ENCODE measurements around the gene TMEM171.

Gene TMEM171, protein sequence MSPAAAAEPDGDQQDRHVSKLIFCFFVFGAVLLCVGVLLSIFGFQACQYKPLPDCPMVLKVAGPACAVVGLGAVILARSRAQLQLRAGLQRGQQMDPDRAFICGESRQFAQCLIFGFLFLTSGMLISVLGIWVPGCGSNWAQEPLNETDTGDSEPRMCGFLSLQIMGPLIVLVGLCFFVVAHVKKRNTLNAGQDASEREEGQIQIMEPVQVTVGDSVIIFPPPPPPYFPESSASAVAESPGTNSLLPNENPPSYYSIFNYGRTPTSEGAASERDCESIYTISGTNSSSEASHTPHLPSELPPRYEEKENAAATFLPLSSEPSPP

DNA sequence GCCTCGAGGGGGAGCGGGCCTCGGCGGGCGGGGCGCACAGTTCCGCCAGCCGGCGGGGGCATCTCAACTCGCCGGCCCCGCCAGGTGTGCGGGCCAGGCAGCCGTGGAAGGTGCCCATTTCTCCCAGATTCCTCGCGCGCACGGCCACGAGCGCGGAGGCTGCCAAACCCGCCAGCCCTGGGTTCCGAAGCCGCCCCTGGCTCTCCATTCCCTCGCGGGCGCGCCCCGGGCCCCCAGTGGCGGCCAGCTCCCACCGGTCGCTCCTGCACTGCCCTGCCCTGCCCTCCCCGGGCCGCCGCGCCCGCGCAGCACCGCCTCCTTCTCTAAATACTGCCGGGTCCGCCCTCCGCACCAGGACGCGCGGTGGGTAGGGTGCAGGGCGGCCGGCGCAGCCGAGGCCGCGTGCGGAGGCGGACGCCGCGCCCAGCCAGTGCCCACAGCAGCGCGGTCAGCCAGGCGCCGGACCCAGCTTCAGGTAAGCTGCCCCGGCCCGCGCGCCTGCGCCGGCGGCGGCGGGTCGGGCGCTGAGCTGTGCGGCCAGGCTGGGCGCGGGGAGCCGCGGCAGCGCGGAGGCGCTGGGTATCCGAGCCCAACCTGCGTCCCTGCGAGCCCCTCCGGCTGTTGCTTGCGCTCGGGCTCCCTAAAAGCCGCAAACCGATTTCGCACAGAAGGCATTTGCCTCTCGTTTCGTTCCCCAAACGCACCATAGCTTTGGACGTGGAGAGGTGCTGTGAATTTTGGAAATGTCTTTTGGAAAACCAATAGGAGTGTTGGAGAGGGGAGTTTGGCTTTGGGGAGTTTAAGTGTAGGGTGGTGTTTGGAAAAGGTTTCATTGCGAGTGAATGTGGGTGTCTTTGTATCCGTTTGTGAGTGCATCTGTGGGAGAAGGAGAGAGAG lies at the start of gene TMEM171:
TMEM171 (plus strand) TSS at position 354 of the 897 bp plus-strand sequence. CDS start 2,799 bp downstream, outside the sequence.
- no peak for DNase-seq (ENCODE audit: low spot score)

DNA sequence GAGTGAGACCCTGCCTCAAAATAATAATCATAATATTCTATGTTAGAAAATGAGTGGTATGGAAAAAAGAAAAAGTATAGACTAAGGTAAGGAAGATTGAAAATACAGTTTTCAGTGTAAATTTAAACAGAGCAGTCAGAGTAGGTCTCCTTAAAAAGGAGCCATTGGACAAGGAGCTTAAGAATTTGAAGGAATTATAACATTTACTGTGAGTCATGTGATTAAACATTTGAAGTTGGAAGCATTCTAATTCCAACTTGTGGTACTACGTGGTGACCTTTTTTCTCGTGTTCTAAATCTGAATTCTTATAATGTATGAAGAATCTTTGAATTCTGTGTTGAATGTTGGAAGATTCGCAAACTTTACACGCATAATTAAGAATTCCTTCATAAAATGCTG lies 39.3 kb upstream of the TMEM171 start:
- no peak for DNase-seq (ENCODE audit: low spot score)

DNA sequence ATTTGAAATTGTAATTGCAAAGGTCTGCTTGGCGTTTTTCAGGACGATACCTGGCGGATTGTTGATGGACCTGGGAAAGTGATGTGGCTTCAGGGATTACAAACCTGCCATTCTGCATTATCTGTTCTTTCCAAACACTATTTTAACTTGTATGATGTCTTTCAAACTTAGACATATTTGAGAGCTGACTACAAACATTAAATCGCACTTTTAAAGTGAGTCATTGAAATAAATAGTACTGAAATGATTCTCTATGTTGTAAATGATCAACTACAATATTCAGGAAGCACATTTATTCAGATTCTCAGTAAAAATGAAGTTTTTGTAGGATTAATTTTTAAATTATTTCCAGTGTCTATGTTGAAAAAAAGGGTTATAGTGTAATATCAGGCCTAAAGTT lies 32.3 kb upstream of the TMEM171 start:
- DNase-seq (ENCODE audit: low spot score): no peak

DNA sequence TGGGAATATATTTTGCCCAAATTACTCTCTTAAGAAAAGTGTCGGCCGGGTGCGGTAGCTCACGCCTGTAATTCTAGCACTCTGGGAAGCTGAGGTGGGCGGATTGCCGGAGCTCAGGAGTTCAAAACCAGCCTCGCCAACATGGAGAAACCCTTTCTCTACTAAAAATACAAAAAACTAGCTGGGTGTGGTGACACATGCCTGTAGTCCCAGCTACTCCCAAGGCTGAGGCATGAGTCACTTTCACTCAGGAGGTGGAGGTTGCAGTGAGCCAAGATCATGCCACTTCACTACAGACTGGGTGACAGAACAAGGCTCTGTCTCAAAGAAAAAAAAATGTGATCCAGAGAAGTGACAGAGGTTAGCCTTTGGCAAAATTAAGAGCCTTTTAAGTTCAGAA lies 26.4 kb upstream of the TMEM171 start:
- DNase-seq (ENCODE audit: low spot score): no peak

DNA sequence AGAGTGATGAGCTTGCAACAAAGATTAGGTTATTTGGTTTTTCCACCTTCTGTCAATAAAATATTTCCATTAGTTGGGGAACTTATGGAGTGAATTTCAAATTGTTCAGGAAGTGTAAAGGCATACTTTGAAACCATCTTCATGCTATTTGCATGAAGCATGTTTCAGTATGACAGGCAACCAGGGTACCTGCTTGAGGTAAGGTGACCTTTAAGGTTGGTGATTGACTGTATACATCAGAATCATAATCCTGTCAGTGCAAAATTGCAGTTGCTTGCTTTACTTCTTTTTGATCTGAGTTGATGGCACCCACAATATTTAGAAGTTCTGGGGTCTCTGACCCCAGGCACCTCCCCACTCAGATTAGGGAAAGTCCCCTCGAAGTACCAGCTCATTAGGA lies 26.0 kb upstream of the TMEM171 start:
- DNase-seq (ENCODE audit: low spot score): no peak

DNA sequence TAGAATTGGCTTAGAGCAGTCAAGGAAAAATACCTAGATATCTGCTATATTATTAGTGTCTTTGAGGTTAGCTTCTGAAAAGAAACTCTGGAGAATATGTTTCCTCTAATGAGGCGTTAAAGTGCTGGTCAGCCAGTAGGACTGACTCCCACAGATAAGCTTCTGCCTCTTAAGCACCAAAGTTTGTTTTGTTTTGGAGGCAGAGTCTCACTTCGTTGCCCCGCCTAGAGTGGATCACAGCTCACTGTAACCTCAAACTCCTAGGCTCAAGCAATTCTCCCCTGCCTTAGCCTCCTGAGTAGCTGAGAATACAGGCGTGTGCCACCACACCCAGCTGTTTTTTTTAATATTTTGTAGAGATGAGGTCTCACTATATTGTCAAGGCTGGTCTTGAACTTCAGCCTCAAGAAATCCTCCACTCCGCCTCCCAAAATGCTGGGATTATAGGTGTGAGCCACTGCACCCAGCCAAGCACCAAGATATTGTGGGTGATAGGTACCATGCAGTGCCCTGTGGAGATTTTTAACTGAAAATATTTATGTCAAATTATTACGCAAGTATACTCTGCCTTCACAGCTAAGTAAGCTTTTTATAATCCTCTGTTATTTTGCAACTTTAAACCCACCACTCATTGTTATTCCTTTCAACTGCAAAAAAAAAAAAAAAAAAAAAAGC lies 24.7 kb upstream of the TMEM171 start:
- no peak for DNase-seq (ENCODE audit: low spot score)

DNA sequence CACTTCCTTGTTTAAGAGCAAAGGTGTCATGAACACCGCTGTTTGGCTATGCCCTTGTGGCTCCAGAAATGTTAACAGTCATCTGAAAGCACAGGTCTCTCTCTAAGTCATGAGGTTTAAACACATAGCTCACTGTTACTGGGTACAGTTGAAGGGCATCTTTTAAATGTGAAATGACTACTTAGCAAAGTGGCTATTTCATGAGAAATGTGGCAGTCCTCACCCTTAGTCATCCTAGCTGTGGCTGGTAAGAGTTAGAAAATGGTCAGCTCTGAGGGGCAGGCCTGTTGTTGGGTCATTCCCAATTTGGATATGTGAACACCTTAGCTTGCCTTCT lies 24.2 kb upstream of the TMEM171 start:
- no peak for DNase-seq (ENCODE audit: low spot score)

DNA sequence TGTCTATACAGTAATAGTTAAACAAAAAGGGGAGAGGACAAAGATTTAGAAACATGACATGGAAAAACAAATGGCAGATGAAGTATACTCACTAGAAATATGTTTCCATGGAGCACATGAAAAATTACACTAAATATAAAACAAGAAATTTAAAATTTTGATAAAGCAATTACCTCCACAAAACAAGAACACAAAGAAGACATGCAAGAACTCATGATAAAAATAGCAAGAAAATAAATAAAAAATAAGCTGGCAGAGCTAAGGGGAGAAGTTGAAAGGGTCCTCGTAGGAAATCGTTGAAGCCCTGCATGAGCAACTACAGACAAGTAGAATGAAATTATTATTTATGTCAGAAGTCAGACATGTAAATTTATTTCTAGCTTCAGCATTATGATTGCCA lies 22.6 kb upstream of the TMEM171 start:
- no peak for DNase-seq (ENCODE audit: low spot score)

DNA sequence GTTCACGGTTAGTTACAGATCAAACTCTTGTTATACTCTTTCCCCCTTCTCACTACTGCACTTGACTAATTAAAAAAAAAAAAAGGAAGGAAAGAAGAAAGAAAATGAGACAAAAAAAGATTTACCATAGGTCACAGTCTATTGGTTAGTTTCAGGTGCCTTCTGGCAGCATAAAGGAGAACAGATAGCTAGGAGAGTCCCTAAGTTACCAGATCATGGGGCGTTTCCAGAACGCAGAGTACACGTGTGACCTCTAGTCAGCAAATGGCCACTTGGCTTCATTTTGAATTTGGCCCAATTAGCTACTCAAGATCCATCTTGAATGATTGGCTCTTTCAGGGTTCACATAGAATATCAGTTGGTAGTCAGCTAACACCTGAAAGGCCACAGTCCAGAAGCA lies 20.3 kb upstream of the TMEM171 start:
- DNase-seq (ENCODE audit: low spot score): no peak

DNA sequence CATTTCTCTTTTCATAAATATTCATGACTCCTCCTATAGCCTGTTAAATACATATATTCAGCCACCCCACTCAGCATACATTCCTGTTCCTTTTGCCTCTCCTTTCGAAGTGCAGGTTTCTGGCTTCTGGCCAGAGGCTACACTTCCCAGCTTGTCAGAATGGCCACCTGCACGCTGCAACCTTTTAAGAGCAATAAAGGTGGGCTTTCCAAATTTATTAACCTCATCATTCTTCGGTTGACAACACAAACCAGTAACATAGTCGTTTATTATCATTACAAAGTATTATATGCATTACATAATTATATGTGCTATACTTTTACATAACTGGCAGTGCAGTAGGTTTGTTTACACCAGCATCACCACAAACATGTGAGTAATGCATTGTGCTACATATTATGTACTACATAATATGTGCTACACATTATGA lies 16.5 kb upstream of the TMEM171 start:
- DNase-seq (ENCODE audit: low spot score): no peak

DNA sequence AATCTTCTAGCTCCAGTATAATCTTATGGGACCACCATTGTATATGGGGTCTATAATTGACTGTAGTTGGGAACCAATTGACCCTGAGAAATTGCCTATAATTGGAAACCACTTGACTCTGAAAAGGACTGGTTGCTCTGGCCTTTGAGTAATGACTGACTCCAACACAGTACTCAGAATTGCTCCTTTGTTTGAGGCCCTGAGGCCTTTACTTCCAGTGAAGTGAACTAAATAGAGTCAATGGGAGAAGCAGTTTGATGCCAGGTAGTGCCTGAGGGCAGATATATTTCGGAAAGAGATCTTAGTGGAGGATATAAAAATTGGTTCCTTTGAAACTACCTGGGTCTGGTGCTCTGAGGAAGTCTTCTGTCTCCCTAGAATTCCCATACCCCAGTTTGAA lies 16.0 kb upstream of the TMEM171 start:
- DNase-seq (ENCODE audit: low spot score): no peak

DNA sequence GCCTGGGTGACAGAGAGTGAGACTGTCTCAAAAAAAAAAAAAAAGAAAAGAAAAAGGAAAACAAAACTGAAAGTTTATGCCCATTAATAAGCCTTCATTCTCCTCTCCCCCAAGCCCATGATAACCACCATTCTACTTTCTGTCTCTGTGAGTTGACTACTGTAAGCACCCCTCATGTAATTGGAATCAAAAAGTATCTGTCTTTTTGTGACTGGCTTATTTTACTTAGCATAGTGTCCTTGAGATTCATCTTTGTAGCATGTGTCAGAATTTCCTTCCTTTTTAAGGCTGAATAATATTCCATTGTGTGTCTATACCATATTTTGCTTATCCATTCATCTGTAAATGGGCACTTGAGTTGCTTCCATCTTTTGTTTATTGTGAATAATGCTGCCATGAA lies 14.0 kb upstream of the TMEM171 start:
- DNase-seq (ENCODE audit: low spot score): no peak

DNA sequence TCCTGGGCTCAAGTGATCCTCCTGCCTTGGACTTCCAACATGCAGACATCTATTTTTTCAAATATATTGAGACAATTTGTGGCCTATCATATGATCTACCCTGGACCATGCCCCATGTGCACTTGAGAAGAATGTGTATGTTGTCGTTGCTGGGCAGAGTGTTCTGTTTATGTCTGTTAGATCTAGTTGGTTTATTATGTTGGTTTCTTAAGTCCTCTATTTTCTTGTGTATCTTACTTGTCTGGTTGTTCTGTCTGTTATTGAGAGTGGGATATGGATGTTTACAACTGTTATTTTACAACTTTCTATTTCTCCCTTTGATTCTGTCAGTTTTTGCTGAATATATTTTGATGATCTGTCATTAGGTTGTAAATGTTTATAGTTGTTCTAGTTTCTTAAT lies 10.2 kb upstream of the TMEM171 start:
- DNase-seq (ENCODE audit: low spot score): no peak

DNA sequence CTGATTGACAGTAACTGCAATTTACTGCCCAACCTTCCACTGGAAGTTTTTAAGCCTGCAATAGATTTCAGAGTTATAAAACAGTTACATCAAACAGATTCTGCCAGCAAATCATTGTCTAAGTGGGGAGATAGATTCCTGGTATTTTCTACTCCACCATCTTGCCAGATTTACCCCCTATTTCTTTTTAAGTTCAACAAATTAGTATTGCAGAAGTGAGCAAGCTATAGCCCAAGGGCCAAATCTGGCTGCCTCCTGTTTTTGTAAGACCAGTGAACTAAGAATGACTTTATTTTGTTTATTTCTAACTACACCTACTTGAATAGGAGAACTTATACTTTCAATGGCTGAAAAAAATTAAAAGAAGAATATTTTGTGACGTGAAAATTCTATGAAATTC lies 8.8 kb upstream of the TMEM171 start:
- no peak for DNase-seq (ENCODE audit: low spot score)

DNA sequence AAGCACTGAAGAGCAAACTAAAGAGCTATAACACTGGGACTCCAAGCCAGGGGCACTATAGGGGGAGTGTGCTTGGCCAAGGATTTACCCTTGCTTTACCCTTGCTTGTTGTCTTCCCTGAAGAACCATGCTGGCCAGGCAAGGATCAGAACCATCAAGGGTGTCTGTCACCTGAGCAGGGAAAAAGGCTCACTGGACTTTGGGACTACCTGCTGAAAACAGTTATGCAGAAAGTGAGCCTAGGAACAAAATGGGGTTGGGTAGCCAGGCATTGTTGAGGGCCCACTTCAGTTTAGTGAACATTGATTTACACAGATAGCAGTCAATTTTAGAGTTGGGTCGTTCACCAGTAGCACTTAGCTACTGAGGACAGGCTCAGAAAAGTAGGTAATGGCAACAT lies 8.0 kb upstream of the TMEM171 start:
- DNase-seq (ENCODE audit: low spot score): no peak

DNA sequence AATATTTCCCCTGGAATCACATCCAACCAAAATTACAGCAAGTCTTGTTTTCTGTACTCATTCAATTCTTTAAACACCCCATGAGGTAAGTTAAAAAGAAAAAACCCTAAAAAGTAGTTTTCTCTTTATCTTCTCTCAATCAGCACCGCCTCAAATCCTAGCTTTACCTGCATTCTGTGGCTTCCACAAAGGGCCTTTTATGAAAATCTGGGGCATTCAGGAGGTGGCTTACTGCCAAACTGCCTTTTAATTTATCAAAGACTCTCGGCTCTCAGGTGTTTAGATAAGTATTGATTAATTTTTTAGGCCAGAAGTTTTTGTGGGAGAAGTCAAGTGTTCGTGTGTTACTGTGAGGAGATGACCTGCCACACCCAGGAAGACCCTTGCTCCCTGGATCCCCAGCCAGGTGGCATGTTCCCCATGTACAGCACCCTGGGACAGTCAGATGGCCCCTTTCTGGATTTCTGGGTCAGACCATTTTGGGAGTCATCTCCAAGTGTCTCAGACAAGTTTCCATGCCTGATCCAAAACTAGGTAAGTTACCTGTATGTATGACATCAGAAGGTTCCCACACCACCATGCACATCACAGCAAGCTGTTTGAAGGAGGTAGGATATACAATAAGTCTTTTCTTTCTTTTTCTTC lies 6.2 kb upstream of the TMEM171 start:
- no peak for DNase-seq (ENCODE audit: low spot score)

DNA sequence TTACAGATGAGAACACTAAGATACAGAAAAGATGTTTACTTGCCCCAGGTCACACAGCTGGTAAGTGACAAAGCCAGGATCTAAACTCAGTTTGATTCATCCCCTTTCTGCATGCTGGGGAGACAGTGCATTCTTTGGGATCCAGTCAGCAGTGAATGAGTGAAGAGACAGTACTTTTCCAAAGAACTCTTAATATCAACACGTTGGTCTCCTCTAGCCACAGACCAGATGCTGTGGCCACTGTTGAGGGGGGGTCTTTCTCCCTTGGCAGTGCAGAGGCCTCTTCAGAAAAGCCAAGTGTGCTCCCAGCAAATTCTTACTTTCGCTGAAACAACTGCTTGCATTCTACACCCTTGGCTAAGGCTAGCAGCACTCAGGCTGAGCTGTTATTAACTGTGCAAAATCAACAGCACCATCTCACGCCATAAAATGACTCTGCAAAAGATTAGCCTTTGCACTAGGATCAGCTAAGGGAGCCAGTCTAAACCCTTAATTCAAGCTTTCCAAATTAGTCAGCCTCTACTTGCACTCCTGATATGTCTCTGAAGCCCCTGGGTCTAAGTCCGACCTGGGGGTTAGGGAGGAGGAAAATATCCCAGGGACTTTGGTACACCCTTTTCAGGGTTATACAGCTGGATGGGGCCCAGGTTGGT lies 4.8 kb upstream of the TMEM171 start:
- DNase-seq (ENCODE audit: low spot score): no peak

DNA sequence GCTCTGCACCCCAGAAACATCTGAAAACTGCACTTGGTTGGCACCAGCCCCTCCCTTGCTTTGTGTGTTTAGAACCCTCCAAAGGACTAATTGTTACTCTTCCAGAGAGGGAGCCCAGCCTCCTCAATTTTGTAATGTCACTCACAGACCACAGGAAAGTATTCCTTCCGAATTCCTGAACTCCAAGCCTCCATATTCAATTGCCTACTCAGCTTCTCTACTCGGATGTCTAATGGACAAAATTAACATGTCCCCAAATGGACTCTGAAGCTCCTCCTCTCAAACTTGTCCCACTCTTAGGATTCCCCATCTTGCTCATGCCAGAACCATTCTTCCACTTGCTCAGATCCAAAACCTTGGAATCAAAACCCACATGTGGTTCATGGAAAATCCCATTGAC lies 3.9 kb upstream of the TMEM171 start:
- DNase-seq (ENCODE audit: low spot score): no peak

DNA sequence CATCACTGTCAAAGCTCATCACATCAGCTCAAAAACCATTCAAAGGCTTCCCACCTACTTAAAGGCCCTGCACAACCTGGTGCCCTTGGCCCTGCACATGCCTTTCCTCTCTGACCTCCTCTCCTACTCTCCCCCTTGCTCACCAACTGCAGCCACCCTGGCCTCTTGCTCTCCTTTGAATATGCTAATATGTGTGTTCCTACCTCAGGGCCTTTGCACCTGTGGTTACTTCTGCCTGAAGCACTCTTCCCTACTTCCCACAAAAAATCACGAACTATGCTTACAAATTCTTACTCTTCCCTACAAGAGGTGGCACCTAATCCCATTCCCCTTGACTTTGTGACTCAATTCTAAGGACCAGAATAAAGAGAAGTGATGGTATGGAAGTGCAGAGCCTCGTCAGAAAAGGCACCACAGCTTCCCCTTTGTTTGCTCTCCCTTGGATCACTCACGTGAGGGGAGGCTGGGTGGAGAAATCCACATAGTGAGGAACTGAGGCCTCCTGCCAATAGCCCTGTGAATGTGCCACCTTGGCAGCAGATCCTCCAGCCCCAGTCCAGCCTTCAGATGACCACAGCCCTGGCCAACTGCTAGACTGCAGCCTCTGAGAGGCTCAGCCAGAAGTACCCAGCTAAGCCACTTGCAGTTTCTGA lies 3.2 kb upstream of the TMEM171 start:
- DNase-seq (ENCODE audit: low spot score): no peak

DNA sequence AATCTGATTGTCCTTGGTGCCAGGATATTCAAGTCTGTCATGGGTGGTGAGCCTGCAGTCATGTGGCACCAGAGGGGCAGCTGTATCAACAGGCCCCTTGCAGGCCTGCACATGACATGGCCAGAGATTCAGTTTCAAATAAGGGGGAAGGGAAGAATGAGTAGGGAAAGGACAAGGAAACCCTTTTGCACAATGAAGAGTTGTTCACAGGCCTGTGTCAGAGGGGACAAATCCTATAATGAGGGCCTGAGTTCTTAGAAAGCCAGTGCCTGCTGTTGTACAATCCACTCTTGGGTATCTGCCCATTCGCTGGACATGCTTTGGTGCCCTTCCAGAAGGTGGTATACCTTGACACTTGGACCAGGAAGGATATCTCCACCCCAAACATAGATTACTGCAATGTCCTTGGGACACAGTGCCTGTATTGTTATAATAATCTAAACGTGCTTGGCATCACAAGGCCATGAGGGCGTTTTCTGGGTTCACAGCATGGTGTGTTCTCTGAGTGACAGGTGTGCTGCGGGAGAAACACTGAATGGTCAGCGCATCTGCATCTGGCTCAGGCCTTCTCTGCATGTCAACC lies 1.9 kb upstream of the TMEM171 start:
- no peak for DNase-seq (ENCODE audit: low spot score)

All from CD4-positive, alpha-beta T cell treated with Interleukin-6 at 100 ng/mL for 8 hours (primary cell).